DOHH2 (cell line): Measurements from ENCODE around the gene CALHM5.

Source experiments
- CTCF ChIP-seq: fragments of 200-600 bp; sonication (generic); IDR thresholded peaks from one replicate; pipeline ENCODE4 v1.5.1; 2014; ENCODE audit warnings: antibody characterized with exemption, mild to moderate bottlenecking, low read depth, low read length; ENCODE audit not compliant: poor library complexity, severe bottlenecking
- EZH2phosphoT487 ChIP-seq: fragments of 200-600 bp; sonication (generic); IDR thresholded peaks from 2 replicates; pipeline ENCODE4 v1.6.1; 2017; ENCODE audit warnings: borderline replicate concordance, mild to moderate bottlenecking, antibody characterized with exemption, low read length, moderate library complexity, mixed read lengths

- no peak for TF ChIP-seq CTCF
- no peak for TF ChIP-seq EZH2phosphoT487
Measured at GRCh38 chr6:116467514-116467913, 43.9 kb upstream of the CALHM5 start.
